ENCODE measurements around the gene TMEM270.
"Not testable (repeated sequence)": the region's sequence is repeated elsewhere in the genome, so short reads cannot be mapped to it uniquely, and the experiment has no call there.

The TMEM270 gene

GRCh38 chr7:73860859-73861258 lies at the start of gene TMEM270:
Gene TMEM270 (plus strand): TSS chr7:73861159. CDS start chr7:73861195, 36 bp downstream.
- DNase-seq (ENCODE audit: low read depth, low spot score) = no peak

GRCh38 chr7:73811760-73812168 lies 49.2 kb upstream of the TMEM270 start:
- no peak for DNase-seq (ENCODE audit: low read depth, low spot score)

GRCh38 chr7:73812996-73813395 lies 48.0 kb upstream of the TMEM270 start:
- DNase-seq (ENCODE audit: low read depth, low spot score) = no peak

GRCh38 chr7:73815436-73815835 lies 45.5 kb upstream of the TMEM270 start:
- no peak for DNase-seq (ENCODE audit: low read depth, low spot score)

GRCh38 chr7:73817121-73817520 lies 43.8 kb upstream of the TMEM270 start:
- DNase-seq (ENCODE audit: low read depth, low spot score) = no peak

GRCh38 chr7:73820013-73820412 lies 40.9 kb upstream of the TMEM270 start:
- no peak for DNase-seq (ENCODE audit: low read depth, low spot score)

GRCh38 chr7:73821597-73822285 lies 39.2 kb upstream of the TMEM270 start:
- DNase-seq (ENCODE audit: low read depth, low spot score) = not testable (repeated sequence)

- DNase-seq (ENCODE audit: low read depth, low spot score) = no peak
These were observed 38.4 kb upstream of the TMEM270 start for GRCh38 chr7:73822319-73823173.

- DNase-seq (ENCODE audit: low read depth, low spot score) = no peak
These were observed 37.7 kb upstream of the TMEM270 start for GRCh38 chr7:73823257-73823656.

GRCh38 chr7:73823873-73824592 lies 36.9 kb upstream of the TMEM270 start:
- no peak for DNase-seq (ENCODE audit: low read depth, low spot score)

GRCh38 chr7:73824986-73825385 lies 36.0 kb upstream of the TMEM270 start:
- DNase-seq (ENCODE audit: low read depth, low spot score) = no peak

GRCh38 chr7:73827567-73828106 lies 33.3 kb upstream of the TMEM270 start:
- DNase-seq (ENCODE audit: low read depth, low spot score) = no peak

GRCh38 chr7:73828107-73828803 lies 32.7 kb upstream of the TMEM270 start:
- no peak for DNase-seq (ENCODE audit: low read depth, low spot score)

GRCh38 chr7:73828972-73829371 lies 32.0 kb upstream of the TMEM270 start:
- DNase-seq (ENCODE audit: low read depth, low spot score) = no peak

- DNase-seq (ENCODE audit: low read depth, low spot score) = no peak
These were observed 31.5 kb upstream of the TMEM270 start for GRCh38 chr7:73829505-73829904.

GRCh38 chr7:73829921-73830680 lies 30.9 kb upstream of the TMEM270 start:
- DNase-seq (ENCODE audit: low read depth, low spot score) = no peak

- no peak for DNase-seq (ENCODE audit: low read depth, low spot score)
These were observed 30.0 kb upstream of the TMEM270 start, which contains the start of gene CLDN4 for GRCh38 chr7:73830681-73831583. Gene CLDN4 (plus strand): TSS chr7:73830996. CDS start chr7:73831202, 206 bp downstream.

- no peak for DNase-seq (ENCODE audit: low read depth, low spot score)
These were observed 29.4 kb upstream of the TMEM270 start for GRCh38 chr7:73831584-73831833.

- DNase-seq (ENCODE audit: low read depth, low spot score) = no peak
These were observed 28.9 kb upstream of the TMEM270 start for GRCh38 chr7:73831834-73832651.
